CD14-positive monocyte (primary cell): ENCODE results near the gene TGIF2. TPM values are rescaled to one million over a fixed set of nuclear protein-coding genes. Genes with fewer than 3 reads are reported as not detected.

Source experiments
- DNase-seq, 3 donors: peaks; one replicate each; pipeline ENCODE4 v3.0.0-alpha.2; 2011 to 2022
- H2AFZ ChIP-seq: 2 replicates; pipeline ENCODE4 v1.6.0; 2012; ENCODE audit warnings: mild to moderate bottlenecking, low read depth, low read length, inconsistent platforms; ENCODE audit not compliant: insufficient read depth, poor library complexity, severe bottlenecking
- H3K27ac ChIP-seq, 2 donors: 1 replicate in 1 of 2; 2 replicates in 1 of 2; pipeline ENCODE4 v1.5.1; 2012 to 2013; ENCODE audit warnings: low read length in 2 of 2, control low read depth in 1 of 2, inconsistent platforms in 1 of 2, low read depth in 1 of 2, mild to moderate bottlenecking in 1 of 2
- H3K27me3 ChIP-seq, 2 donors: one replicate each; pipeline versions ENCODE4 v1.6.0 to v1.6.1; 2011 to 2013; ENCODE audit warnings: low read length in 2 of 2; ENCODE audit not compliant: control insufficient read depth in 2 of 2, insufficient read depth in 2 of 2
- H3K36me3 ChIP-seq, 2 donors: replicated peaks in 1 of 2; 1 replicate in 1 of 2; 2 replicates in 1 of 2; pipeline versions ENCODE4 v1.5.1 to v1.6.1; 2012 to 2013; ENCODE audit warnings: low read length in 2 of 2, control low read depth in 1 of 2, inconsistent platforms in 1 of 2, mild to moderate bottlenecking in 1 of 2; ENCODE audit not compliant: insufficient read depth in 2 of 2, control insufficient read depth in 1 of 2
- H3K4me1 ChIP-seq, 2 donors: 1 replicate in 1 of 2; 2 replicates in 1 of 2; pipeline versions ENCODE4 v1.5.1 to v1.6.1; 2012 to 2013; ENCODE audit warnings: low read length in 2 of 2, control low read depth in 1 of 2, inconsistent platforms in 1 of 2, mild to moderate bottlenecking in 1 of 2, moderate library complexity in 1 of 2; ENCODE audit not compliant: insufficient read depth in 2 of 2, control insufficient read depth in 1 of 2
- H3K4me2 ChIP-seq: replicated peaks from 2 replicates; pipeline ENCODE3; 2012; ENCODE audit warnings: low read length, moderate library complexity, mild to moderate bottlenecking; ENCODE audit not compliant: poor library complexity, severe bottlenecking; ENCODE audit errors: extremely low read depth
- H3K4me3 ChIP-seq, 3 experiments: fragments of 200-600 bp in 1 of 3; sonication (generic) in 1 of 3; replicated peaks in 1 of 3; 1 replicate in 2 of 3; 2 replicates in 1 of 3; pipeline ENCODE4 v1.5.1; 2011 to 2013; ENCODE audit warnings: low read length in 3 of 3, mild to moderate bottlenecking in 3 of 3, control low read depth in 2 of 3, low read depth in 2 of 3, inconsistent platforms in 1 of 3, moderate library complexity in 1 of 3
- H3K79me2 ChIP-seq: 2 replicates; pipeline ENCODE4 v1.6.0; 2012; ENCODE audit warnings: mild to moderate bottlenecking, control low read depth, inconsistent platforms, low read length, moderate library complexity; ENCODE audit not compliant: insufficient read depth
- H3K9ac ChIP-seq: 2 replicates; pipeline ENCODE4 v1.6.0; 2017; ENCODE audit warnings: low read length, mild to moderate bottlenecking; ENCODE audit not compliant: insufficient read depth, poor library complexity, severe bottlenecking
- H3K9me3 ChIP-seq, 2 donors: replicated peaks in 1 of 2; 1 replicate in 1 of 2; 2 replicates in 1 of 2; pipeline versions ENCODE4 v1.5.1 to v1.6.1; 2012 to 2013; ENCODE audit warnings: low read length in 2 of 2, control low read depth in 1 of 2; ENCODE audit not compliant: control insufficient read depth in 1 of 2, insufficient read depth in 1 of 2
- H4K20me1 ChIP-seq: 2 replicates; pipeline ENCODE4 v1.6.0; 2012; ENCODE audit warnings: mild to moderate bottlenecking, low read length, control low read depth, moderate library complexity; ENCODE audit not compliant: insufficient read depth
- H3K27ac Mint-ChIP-seq, 7 donors: one replicate each; pipeline ENCODE4 v1.8.0; 2020; ENCODE audit warnings: mild to moderate bottlenecking in 7 of 7, mixed read lengths in 7 of 7, moderate library complexity in 6 of 7, inconsistent platforms in 2 of 7
- H3K27me3 Mint-ChIP-seq, 3 donors: one replicate each; pipeline ENCODE4 v1.8.0; 2021 to 2022; ENCODE audit warnings: low read depth in 3 of 3, mild to moderate bottlenecking in 3 of 3, mixed read lengths in 3 of 3, moderate library complexity in 3 of 3, inconsistent platforms in 1 of 3
- H3K36me3 Mint-ChIP-seq, 2 donors: one replicate each; pipeline ENCODE4 v1.8.0; 2020; ENCODE audit warnings: mixed read lengths in 2 of 2, inconsistent platforms in 1 of 2, mild to moderate bottlenecking in 1 of 2
- H3K4me1 Mint-ChIP-seq: one replicate; pipeline ENCODE4 v1.8.0; 2020; ENCODE audit warnings: mild to moderate bottlenecking, mixed read lengths
- H3K4me3 Mint-ChIP-seq, 2 donors: one replicate each; pipeline ENCODE4 v1.8.0; 2020; ENCODE audit warnings: mild to moderate bottlenecking in 2 of 2, mixed read lengths in 2 of 2, moderate library complexity in 1 of 2
- H3K9me3 Mint-ChIP-seq, 7 donors: one replicate each; pipeline ENCODE4 v1.8.0; 2020 to 2022; ENCODE audit warnings: mixed read lengths in 7 of 7, mild to moderate bottlenecking in 6 of 7, moderate library complexity in 6 of 7, inconsistent platforms in 2 of 7
- WGBS: methylation state at CpG from one replicate; pipeline ENCODE4 v1.1.5; 2013; ENCODE audit warnings: missing lambda C conversion rate; ENCODE audit not compliant: insufficient coverage; 5-methylcytosine and 5-hydroxymethylcytosine counted together
- intact Hi-C, 2 donors: fragments of 100-400 bp; cut with micrococcal nuclease; formaldehyde crosslinking; loops; one replicate each; pipeline versions ENCODE4 v1.15.0 to v1.15.1; 2023
- polyA plus RNA-seq, 3 donors: library from polyadenylated mRNA; depleted of rRNA in 1 of 3; unstranded in 2 of 3; stranded (reverse) in 1 of 3; fragments of 300-500 nt in 2 of 3; fragments of >200 nt in 1 of 3; fragmentation: Illumina TruSeq in 2 of 3; gene quantifications; 1 replicate in 2 of 3; 2 replicates in 1 of 3; pipeline ENCODE4 v1.2.3, GENCODE V29; 2012 to 2021
- TF ChIP-seq, protein P1 (sequence below): fragments of 200-600 bp; IDR thresholded peaks from one replicate; pipeline ENCODE4 v1.8.0; 2022; ENCODE audit warnings: antibody characterized with exemption, mild to moderate bottlenecking

TGIF2 gene
- polyA plus RNA-seq, 3 donors = 11.0 to 15.9 (median 12.2) TPM

DNA sequence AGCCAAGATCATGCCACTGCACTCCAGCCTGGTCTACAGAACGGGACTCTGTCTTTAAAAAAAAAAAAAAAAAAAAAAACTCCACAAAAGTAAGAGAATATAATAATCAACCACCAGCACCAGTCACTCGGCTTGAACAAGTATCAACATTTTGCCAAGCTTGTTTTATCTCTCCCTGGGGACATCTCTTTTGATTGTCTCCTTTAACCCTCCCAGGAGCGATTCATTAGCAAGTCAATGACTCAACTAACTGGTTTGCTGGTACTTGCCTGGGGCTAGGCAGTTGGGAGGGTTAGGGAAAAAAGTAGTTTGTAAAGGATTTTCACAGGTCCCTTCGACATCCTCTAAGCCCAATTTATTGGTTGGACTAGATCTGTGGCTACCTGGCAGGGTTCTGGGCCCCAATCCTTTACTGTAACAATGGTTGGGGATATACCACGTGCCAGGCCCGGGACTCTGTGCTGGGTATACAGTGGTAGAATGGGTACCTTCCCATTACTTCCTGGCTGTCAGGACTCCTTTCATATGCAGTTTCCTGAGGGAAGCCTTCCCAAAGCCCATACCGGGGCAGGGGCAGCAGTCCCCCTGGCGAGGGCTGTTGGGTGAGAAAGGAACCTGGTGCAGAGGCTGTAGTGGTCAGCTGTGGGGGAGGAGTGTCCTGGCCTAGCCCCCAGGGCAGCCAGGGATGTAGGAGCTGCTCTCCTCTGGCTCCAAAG is 12.2 kb downstream of the TGIF2 start:
- no peak overlapping the region for H3K9ac ChIP-seq
- no peaks in the 10 kb centered on the region for H3K27me3 ChIP-seq
- intact Hi-C loops = no loop called here
- no peak overlapping the region for H3K4me2 ChIP-seq
- Mint-ChIP-seq H3K9me3 (no peaks in the 10 kb centered on the region), H3K36me3 (peaks cover 38 to 62% of the 10 kb centered on the region in 2 donors), H3K27me3 (no peaks in the 10 kb centered on the region), H3K27ac (no peak overlapping the region), H3K4me3 (no peak overlapping the region), H3K4me1 (peaks cover 29% of the 10 kb centered on the region)
- no peak overlapping the region for H2AFZ ChIP-seq
- H3K4me3 ChIP-seq = no peak overlapping the region
- H3K27ac ChIP-seq = no peak overlapping the region
- H4K20me1 ChIP-seq = peaks cover 27% of the 10 kb centered on the region
- H3K4me1 ChIP-seq = peaks cover 23 to 25% of the 10 kb centered on the region in 2 donors
- TF ChIP-seq, protein P1, sequence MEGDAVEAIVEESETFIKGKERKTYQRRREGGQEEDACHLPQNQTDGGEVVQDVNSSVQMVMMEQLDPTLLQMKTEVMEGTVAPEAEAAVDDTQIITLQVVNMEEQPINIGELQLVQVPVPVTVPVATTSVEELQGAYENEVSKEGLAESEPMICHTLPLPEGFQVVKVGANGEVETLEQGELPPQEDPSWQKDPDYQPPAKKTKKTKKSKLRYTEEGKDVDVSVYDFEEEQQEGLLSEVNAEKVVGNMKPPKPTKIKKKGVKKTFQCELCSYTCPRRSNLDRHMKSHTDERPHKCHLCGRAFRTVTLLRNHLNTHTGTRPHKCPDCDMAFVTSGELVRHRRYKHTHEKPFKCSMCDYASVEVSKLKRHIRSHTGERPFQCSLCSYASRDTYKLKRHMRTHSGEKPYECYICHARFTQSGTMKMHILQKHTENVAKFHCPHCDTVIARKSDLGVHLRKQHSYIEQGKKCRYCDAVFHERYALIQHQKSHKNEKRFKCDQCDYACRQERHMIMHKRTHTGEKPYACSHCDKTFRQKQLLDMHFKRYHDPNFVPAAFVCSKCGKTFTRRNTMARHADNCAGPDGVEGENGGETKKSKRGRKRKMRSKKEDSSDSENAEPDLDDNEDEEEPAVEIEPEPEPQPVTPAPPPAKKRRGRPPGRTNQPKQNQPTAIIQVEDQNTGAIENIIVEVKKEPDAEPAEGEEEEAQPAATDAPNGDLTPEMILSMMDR = no peak
- peaks cover 29 to 57% of the 10 kb centered on the region in 2 donors for H3K36me3 ChIP-seq
- DNase-seq = no peak
- H3K9me3 ChIP-seq = no peaks in the 10 kb centered on the region
- peaks cover 4% of the 10 kb centered on the region for H3K79me2 ChIP-seq
- no CpG with 5 or more reads among the region's 8 CpGs for WGBS

DNA sequence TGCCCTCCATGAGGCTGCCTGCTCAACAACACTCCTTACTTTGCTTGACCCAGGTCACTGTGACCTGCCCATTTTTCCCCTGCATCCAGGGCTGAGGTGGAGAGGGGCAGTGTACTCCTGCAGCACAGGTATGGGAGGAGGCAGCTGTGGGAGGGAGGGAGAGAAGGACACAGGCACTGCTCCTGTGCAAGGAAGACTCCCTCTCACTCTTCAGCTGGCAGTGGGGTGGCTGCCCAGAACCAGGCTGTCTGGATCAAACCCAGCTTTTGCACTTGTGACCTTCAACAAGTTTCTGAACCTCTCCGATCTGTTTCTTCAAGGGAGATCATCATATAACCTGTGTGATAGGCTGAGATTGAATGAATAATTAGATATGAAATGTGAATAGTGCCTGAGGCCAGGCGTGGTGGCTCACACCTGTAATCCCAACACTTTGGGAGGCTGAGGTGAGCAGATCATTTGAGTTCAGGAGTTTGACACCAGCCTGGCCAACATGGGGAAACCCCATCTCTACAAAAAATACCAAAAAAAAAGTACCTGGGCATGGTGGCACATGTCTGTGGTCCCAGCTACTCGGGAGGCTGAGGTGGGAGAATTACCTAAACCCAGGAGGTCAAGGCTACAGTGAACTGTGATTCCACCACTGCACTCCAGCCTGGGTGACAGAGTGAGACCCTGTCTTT is 14.1 kb downstream of the TGIF2 start:
- Histone ChIP-seq H3K27me3 (no peaks in the 10 kb centered on the region), H2AFZ (no peak overlapping the region), H3K9me3 (no peaks in the 10 kb centered on the region), H4K20me1 (peaks cover 16% of the 10 kb centered on the region), H3K4me1 (peaks cover 27 to 29% of the 10 kb centered on the region in 2 donors), H3K36me3 (peaks cover 23 to 57% of the 10 kb centered on the region in 2 donors), H3K4me3 (no peak overlapping the region), H3K79me2 (peaks cover 4% of the 10 kb centered on the region), H3K9ac (no peak overlapping the region), H3K4me2 (no peak overlapping the region), H3K27ac (peak overlapping the region; percentile 64 to 67)
- Mint-ChIP-seq H3K4me1 (peaks cover 42% of the 10 kb centered on the region), H3K4me3 (no peak overlapping the region), H3K27ac (peak overlapping the region in 6 of 7 donors; percentile 31 to 89 (median 79)), H3K9me3 (no peaks in the 10 kb centered on the region), H3K27me3 (no peaks in the 10 kb centered on the region), H3K36me3 (peaks cover 39 to 63% of the 10 kb centered on the region in 2 donors)
- 83% methylated on average over 1 of the region's 3 CpGs for WGBS
- DNase-seq = no peak
- intact Hi-C loops = loop anchor here in 1 of 2 donors (1.0 kb wide), 1 partner anchor 18 kb away; the partner anchor contains the start of gene RAB5IF
- TF ChIP-seq, protein P1 = no peak
